GM21423 (cell line): ENCODE data around the gene CTXN3.

Experiments used
- ATAC-seq: cut with Tn5 transposase; IDR thresholded peaks from one replicate; pipeline ENCODE4 v1.9.1; 2021; ENCODE audit warnings: mild to moderate bottlenecking, moderate library complexity; ENCODE audit not compliant: unreplicated experiment

The CTXN3 gene

GRCh38 chr5:127696683-127697082 lies 47.8 kb downstream of the CTXN3 start:
- ATAC-seq: no peak

GRCh38 chr5:127697894-127698600 lies 49.2 kb downstream of the CTXN3 start:
- no peak for ATAC-seq

GRCh38 chr5:127699416-127699815 lies 50.5 kb downstream of the CTXN3 start:
- ATAC-seq: no peak

GRCh38 chr5:127700237-127700766 lies 51.4 kb downstream of the CTXN3 start:
- no peak for ATAC-seq

GRCh38 chr5:127702434-127702833 lies 53.6 kb downstream of the CTXN3 start:
- no peak for ATAC-seq

- ATAC-seq: no peak
These were observed 54.2 kb downstream of the CTXN3 start, which contains the start of gene CCDC192 for GRCh38 chr5:127702926-127703561. Gene CCDC192 (plus strand): TSS chr5:127703391. CDS start chr5:127703446, 55 bp downstream.

GRCh38 chr5:127705120-127705892 lies 56.4 kb downstream of the CTXN3 start:
- no peak for ATAC-seq

GRCh38 chr5:127706691-127707090 lies 57.8 kb downstream of the CTXN3 start:
- no peak for ATAC-seq

- ATAC-seq: no peak
These were observed 58.3 kb downstream of the CTXN3 start for GRCh38 chr5:127707209-127707608.
